Midbrain (tissue), 1 donor: ENCODE data around the gene AKR1B15.
"Not testable (repeated sequence)": the region's sequence is repeated elsewhere in the genome, so short reads cannot be mapped to it uniquely, and the experiment has no call there.

Experiments used
- DNase-seq: peaks from one replicate; lab custom pipeline; 2025; lab: John Stamatoyannopoulos, UW

Gene AKR1B15

GRCh38 chr7:134548877-134549276 lies at the start of gene AKR1B15:
Gene AKR1B15 (plus strand): TSS chr7:134549110. CDS start chr7:134564620, 15,510 bp downstream.
- DNase-seq = no peak

GRCh38 chr7:134500406-134500805 lies 48.5 kb upstream of the AKR1B15 start:
- DNase-seq = no peak

- DNase-seq = no peak
These were observed 47.9 kb upstream of the AKR1B15 start for GRCh38 chr7:134500982-134501381.

- DNase-seq = no peak
These were observed 46.2 kb upstream of the AKR1B15 start for GRCh38 chr7:134502463-134503371.

GRCh38 chr7:134504660-134505164 lies 44.2 kb upstream of the AKR1B15 start:
- no peak for DNase-seq

- no peak for DNase-seq
These were observed 43.1 kb upstream of the AKR1B15 start for GRCh38 chr7:134505856-134506255.

GRCh38 chr7:134509010-134509409 lies 39.9 kb upstream of the AKR1B15 start:
- DNase-seq = no peak

- DNase-seq = no peak
These were observed 38.3 kb upstream of the AKR1B15 start for GRCh38 chr7:134510646-134511045.

GRCh38 chr7:134512271-134512670 lies 36.6 kb upstream of the AKR1B15 start:
- no peak for DNase-seq

GRCh38 chr7:134513169-134513752 lies 35.6 kb upstream of the AKR1B15 start:
- DNase-seq = peak; percentile 47

- no peak for DNase-seq
These were observed 34.8 kb upstream of the AKR1B15 start for GRCh38 chr7:134514106-134514505.

- DNase-seq = peak; percentile 74
These were observed 34.2 kb upstream of the AKR1B15 start for GRCh38 chr7:134514663-134515062.

GRCh38 chr7:134515569-134516468 lies 33.1 kb upstream of the AKR1B15 start:
- no peak for DNase-seq

GRCh38 chr7:134520130-134520529 lies 28.8 kb upstream of the AKR1B15 start:
- no peak for DNase-seq

- DNase-seq = no peak
These were observed 26.3 kb upstream of the AKR1B15 start for GRCh38 chr7:134522601-134523000.

- DNase-seq = not testable (repeated sequence)
These were observed 23.5 kb upstream of the AKR1B15 start for GRCh38 chr7:134525449-134525848.

- DNase-seq = not testable (repeated sequence)
These were observed 22.2 kb upstream of the AKR1B15 start for GRCh38 chr7:134526552-134527248.

- no peak for DNase-seq
These were observed 20.9 kb upstream of the AKR1B15 start for GRCh38 chr7:134527979-134528371.

- DNase-seq = no peak
These were observed 20.2 kb upstream of the AKR1B15 start for GRCh38 chr7:134528749-134529148.

- no peak for DNase-seq
These were observed 18.4 kb upstream of the AKR1B15 start for GRCh38 chr7:134530460-134530859.

GRCh38 chr7:134532180-134532953 lies 16.5 kb upstream of the AKR1B15 start:
- no peak for DNase-seq
